ENCODE data around the gene SERPINE1. TPM values are rescaled to one million over a fixed set of nuclear protein-coding genes. Genes with fewer than 3 reads are reported as not detected.

Gene SERPINE1
- total and polyA plus RNA-seq, 2 of the 13 experiments (the other 11 are each of a cell fraction or from before 2014, with no cell fraction given): 21.2 to 1,576 TPM

- CTCF ChIA-PET (ENCODE audit: low intra/inter-chr PET ratio, low total read pairs): no interaction called here
- in situ Hi-C loops (cut with HindIII; ENCODE audit: extremely low pct_ligation_motif_present, low pct_unique_long_range_greater_than_20kb) (no loop called here), intact Hi-C loops (cut with micrococcal nuclease; ENCODE audit: unreplicated experiment) (loop anchor here (5.0 kb wide), 1 partner anchor 698 kb away; the partner anchor contains the start of gene NYAP1)
- WGBS (ENCODE audit: low lambda C conversion rate): 16% methylated on average over 7 of the region's 56 CpGs
- Histone ChIP-seq H3K4me3 (replicated peaks in 1 of 3; ENCODE audit: insufficient read depth in 1 of 3, low read depth in 2 of 3, low read length in 3 of 3) (peak within 1 kb of the TSS in 2 of 3 experiments; percentile 31 to 56; a peak in 3 of 6 replicates), H3K79me2 (ENCODE audit: insufficient read depth, low read length) (no peaks in the 10 kb centered on the region), H2AFZ (ENCODE audit: low read length) (no peak within 1 kb of the TSS), H3K27ac (ENCODE audit: extremely low read length, insufficient read depth, low read length) (no peak within 1 kb of the TSS), H3K27me3 (ENCODE audit: control insufficient read depth in 1 of 2, insufficient read depth in 2 of 2, low read length in 2 of 2) (peaks cover 11 to 42% of the 10 kb centered on the region in 2 experiments), H3K9ac (ENCODE audit: insufficient read depth, low read depth, low read length) (no peak within 1 kb of the TSS), H3K9me3 (ENCODE audit: low read length) (no peaks in the 10 kb centered on the region), H3K4me2 (ENCODE audit: low read depth, low read length) (peak within 1 kb of the TSS; percentile 57), H3K36me3 (replicated peaks in 1 of 2; ENCODE audit: control insufficient read depth in 1 of 2, insufficient read depth in 2 of 2, low read length in 2 of 2) (no peaks in the 10 kb centered on the region), H3K4me1 (ENCODE audit: insufficient read depth, low read length) (peaks cover 51% of the 10 kb centered on the region), H4K20me1 (ENCODE audit: insufficient read depth, low read length) (no peaks in the 10 kb centered on the region)
- no TSS peak for BruUV-seq (replicated peaks)
- no peak for DNase-seq (ENCODE audit: low spot score)
- POLR2A ChIA-PET: no interaction called here
- FAIRE-seq: no peak
- ATAC-seq: peak; percentile 11; the same call in 2 of the 3 replicates
- TF ChIP-seq MED8 (CRISPR knock-in tag; IDR thresholded peaks at IDR 0.05; ENCODE audit: insufficient replicate concordance) (no peak), ZNF280D (CRISPR knock-in tag; IDR thresholded peaks at IDR 0.05) (no peak), BHLHE40 (IDR thresholded peaks at IDR 0.05; ENCODE audit: low read length) (no peak), CREB3 (CRISPR knock-in tag; IDR thresholded peaks at IDR 0.05) (no peak), ZNF205 (CRISPR knock-in tag; IDR thresholded peaks at IDR 0.05) (no peak), SATB2 (CRISPR knock-in tag; IDR thresholded peaks at IDR 0.05) (no peak), MAZ (IDR thresholded peaks at IDR 0.05; ENCODE audit: borderline replicate concordance, low read depth, low read length) (no peak), MAZ (CRISPR knock-in tag; IDR thresholded peaks at IDR 0.05; ENCODE audit: low read depth) (no peak), ZNF772 (CRISPR knock-in tag; IDR thresholded peaks at IDR 0.05) (no peak), NR2C2 (CRISPR knock-in tag; IDR thresholded peaks at IDR 0.05; ENCODE audit: borderline replicate concordance) (no peak), PRDM15 (CRISPR knock-in tag; IDR thresholded peaks at IDR 0.05) (peak; percentile 95), MTF2 (CRISPR knock-in tag; IDR thresholded peaks at IDR 0.05; ENCODE audit: borderline replicate concordance) (peak; percentile 57; the same call in 1 of the 2 replicates), NR2F2 (IDR thresholded peaks at IDR 0.05; ENCODE audit: borderline replicate concordance, low read depth) (no peak), ZFP91 (CRISPR knock-in tag; IDR thresholded peaks at IDR 0.05; ENCODE audit: borderline replicate concordance) (peak; percentile 31; the same call in 1 of the 2 replicates)
Observed at GRCh38 chr7:101180130-101180755, 53.3 kb downstream of the SERPINE1 start, which contains the start of gene NAT16. Gene NAT16 (minus strand): TSS chr7:101180293. CDS start chr7:101174807, 5,486 bp downstream.

All from HepG2 (cell line).